Stomach smooth muscle (tissue), 2 donors: Measurements from ENCODE around the gene YBX2.

Experiments used
- H3K27ac ChIP-seq: one replicate; pipeline ENCODE4 v1.7.0; 2013; ENCODE audit warnings: mild to moderate bottlenecking, low read length, inconsistent platforms
- H3K27me3 ChIP-seq, 2 donors: one replicate each; pipeline ENCODE4 v1.7.0; 2013; ENCODE audit warnings: low read length in 2 of 2; ENCODE audit not compliant: insufficient read depth in 2 of 2, control insufficient read depth in 1 of 2
- H3K36me3 ChIP-seq, 2 donors: one replicate each; pipeline ENCODE4 v1.7.0; 2013; ENCODE audit warnings: low read length in 2 of 2; ENCODE audit not compliant: control insufficient read depth in 2 of 2, insufficient read depth in 2 of 2
- H3K4me1 ChIP-seq: one replicate; pipeline ENCODE4 v1.7.0; 2013; ENCODE audit warnings: low read length; ENCODE audit not compliant: control insufficient read depth, insufficient read depth
- H3K4me3 ChIP-seq, 2 donors: one replicate each; pipeline ENCODE4 v1.7.0; 2013; ENCODE audit warnings: low read length in 2 of 2
- H3K9ac ChIP-seq, 2 donors: one replicate each; pipeline ENCODE4 v1.7.0; 2013; ENCODE audit warnings: low read length in 2 of 2, mild to moderate bottlenecking in 1 of 2
- H3K9me3 ChIP-seq, 2 donors: one replicate each; pipeline ENCODE4 v1.7.0; 2013; ENCODE audit warnings: low read length in 2 of 2; ENCODE audit not compliant: control insufficient read depth in 2 of 2
- donor health status: healthy.
- donor health status: Pancreatic carcinoma.

YBX2 gene

GRCh38 chr17:7242717-7243452 lies 51.6 kb downstream of the YBX2 start:
- peak overlapping the region; percentile 91 to 99 for H3K9ac ChIP-seq
- H3K4me3 ChIP-seq: peak overlapping the region; percentile 92 to 96
- peaks cover 32% of the 10 kb centered on the region for H3K4me1 ChIP-seq
- H3K9me3 ChIP-seq: no peaks in the 10 kb centered on the region
- H3K27ac ChIP-seq: peak overlapping the region; percentile 95
- peaks cover 27 to 31% of the 10 kb centered on the region in 2 donors for H3K36me3 ChIP-seq
- no peaks in the 10 kb centered on the region for H3K27me3 ChIP-seq

DNA sequence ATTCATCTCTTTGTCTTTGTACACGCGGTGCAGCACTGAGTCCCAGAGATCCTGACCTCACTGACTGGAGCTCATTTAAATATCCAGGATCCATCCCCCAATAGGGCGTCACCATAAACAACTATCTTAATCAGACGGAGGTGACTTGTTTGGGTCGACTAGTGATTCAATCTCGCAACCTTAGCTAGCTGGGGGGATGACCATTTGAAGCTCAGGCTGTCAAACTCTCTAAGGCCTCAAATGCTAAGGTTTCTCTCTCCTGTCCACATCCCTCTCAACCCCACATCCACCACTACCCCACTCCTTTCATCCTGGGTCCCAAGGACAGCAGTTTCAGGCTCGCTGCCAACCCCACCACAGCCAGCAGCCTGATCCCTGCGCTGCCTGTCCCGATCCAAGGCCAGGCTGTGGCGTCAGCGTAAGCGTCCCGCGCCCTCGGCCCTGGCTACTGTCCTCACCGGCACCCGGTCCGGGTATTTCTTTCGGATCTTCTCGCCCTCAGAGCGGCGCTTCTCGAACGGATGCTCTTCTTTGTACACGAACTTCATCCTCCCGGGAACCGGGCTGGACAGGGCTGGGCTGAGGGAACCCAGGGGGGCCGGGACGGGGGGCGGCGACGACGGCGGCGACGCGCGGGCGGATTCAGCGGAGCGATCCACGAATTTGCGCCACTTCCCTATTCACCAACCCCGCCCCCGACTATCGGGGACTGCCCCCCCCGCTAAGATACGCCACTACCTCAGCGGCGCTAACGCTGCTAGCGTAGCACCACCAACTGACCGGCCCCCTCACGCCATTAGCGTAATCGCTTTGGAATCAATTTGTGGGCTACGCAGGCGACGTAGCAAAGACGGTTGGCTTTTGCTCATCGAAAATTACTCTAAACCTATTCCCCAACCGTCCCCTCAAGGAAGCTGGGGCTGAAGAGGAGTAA lies 52.4 kb downstream of the YBX2 start, which contains the start of gene GABARAP:
TSS of gene GABARAP (minus strand) at position 667 of the 934 bp plus-strand sequence. CDS start at position 548, 119 bp downstream.
- Histone ChIP-seq H3K4me1 (peaks cover 37% of the 10 kb centered on the region), H3K27me3 (no peaks in the 10 kb centered on the region), H3K36me3 (peaks cover 27 to 30% of the 10 kb centered on the region in 2 donors), H3K9ac (peak within 1 kb of the TSS; percentile 91 to 99), H3K9me3 (no peaks in the 10 kb centered on the region), H3K4me3 (peak within 1 kb of the TSS; percentile 92 to 96), H3K27ac (peak within 1 kb of the TSS; percentile 95)

GRCh38 chr17:7241090-7241733 lies 53.2 kb downstream of the YBX2 start:
- H3K9ac ChIP-seq: peak overlapping the region; percentile 91 to 99
- peak overlapping the region; percentile 92 to 96 for H3K4me3 ChIP-seq
- H3K27me3 ChIP-seq: no peaks in the 10 kb centered on the region
- H3K9me3 ChIP-seq: no peaks in the 10 kb centered on the region
- H3K36me3 ChIP-seq: peaks cover 21% of the 10 kb centered on the region in 2 donors
- H3K27ac ChIP-seq: peak overlapping the region; percentile 95
- H3K4me1 ChIP-seq: peaks cover 42% of the 10 kb centered on the region

DNA sequence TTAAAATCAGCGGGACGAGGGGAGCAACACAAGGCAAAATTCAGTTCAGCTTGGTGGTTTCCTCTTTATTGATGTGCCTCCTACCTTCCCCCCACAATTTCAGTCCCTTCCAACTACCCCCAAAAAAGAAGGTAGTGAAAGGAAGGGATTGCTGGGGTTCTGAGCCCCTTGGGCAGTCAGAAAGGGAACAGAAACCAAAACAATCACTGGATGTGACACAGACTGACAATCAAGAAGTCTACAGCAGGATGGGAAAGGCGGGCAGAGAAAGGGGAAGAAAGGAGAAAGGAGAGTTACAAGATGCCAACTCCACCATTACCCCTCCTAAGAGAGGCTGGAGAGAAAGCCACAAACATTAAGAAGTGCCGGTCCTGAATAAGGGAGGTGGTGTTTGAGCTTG lies 54.1 kb downstream of the YBX2 start:
- peak overlapping the region; percentile 92 to 96 for H3K4me3 ChIP-seq
- H3K9me3 ChIP-seq: no peaks in the 10 kb centered on the region
- H3K4me1 ChIP-seq: peaks cover 44% of the 10 kb centered on the region
- H3K9ac ChIP-seq: peak overlapping the region in 1 of 2 donors; percentile 6
- H3K27ac ChIP-seq: peak overlapping the region; percentile 25
- peaks cover 22 to 24% of the 10 kb centered on the region in 2 donors for H3K36me3 ChIP-seq
- no peaks in the 10 kb centered on the region for H3K27me3 ChIP-seq

GRCh38 chr17:7239091-7240027 lies 55.1 kb downstream of the YBX2 start, which contains the start of gene PHF23:
TSS of gene PHF23 (minus strand) at chr17:7239457. CDS start at chr17:7239279, 178 bp downstream.
- peaks cover 54% of the 10 kb centered on the region for H3K4me1 ChIP-seq
- peaks cover 21 to 24% of the 10 kb centered on the region in 2 donors for H3K36me3 ChIP-seq
- peak within 1 kb of the TSS; percentile 92 to 96 for H3K4me3 ChIP-seq
- H3K27ac ChIP-seq: peak within 1 kb of the TSS; percentile 88
- H3K9ac ChIP-seq: peak within 1 kb of the TSS; percentile 87 to 92
- no peaks in the 10 kb centered on the region for H3K9me3 ChIP-seq
- H3K27me3 ChIP-seq: no peaks in the 10 kb centered on the region

DNA sequence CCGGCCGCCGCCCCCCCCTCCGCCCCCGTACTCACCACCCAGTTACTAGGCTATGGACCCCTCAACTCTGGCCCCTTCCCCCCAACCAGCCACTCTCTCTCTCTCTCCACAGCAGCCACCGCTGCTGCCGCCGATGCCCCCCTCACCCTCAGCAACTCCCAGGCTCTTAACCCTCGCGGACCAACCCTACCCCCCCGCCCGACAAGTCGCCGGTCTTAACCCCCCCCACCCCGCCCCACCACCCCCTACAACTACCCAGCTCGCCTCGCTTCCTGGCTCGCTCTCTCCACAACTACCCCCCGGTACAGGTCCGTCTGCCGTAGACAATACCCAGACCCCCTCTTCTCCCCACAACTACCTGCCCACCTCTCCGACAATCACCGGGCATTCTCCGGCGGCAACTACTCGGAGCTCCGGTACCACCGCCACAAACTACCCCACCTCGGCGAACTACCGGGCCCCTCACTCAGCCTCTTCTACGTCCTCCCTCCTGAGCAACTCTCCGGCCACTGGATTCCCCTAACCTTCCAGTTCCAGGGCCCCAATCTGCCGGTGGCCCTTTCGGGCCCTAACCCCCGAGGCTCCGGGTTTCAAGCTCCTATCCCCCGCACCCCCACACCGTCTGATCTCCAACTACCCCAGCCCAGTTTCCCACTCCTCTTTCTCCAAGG lies 55.9 kb downstream of the YBX2 start:
- Histone ChIP-seq H3K4me3 (peak overlapping the region; percentile 92 to 96), H3K9me3 (no peaks in the 10 kb centered on the region), H3K27ac (peak overlapping the region; percentile 88), H3K9ac (peak overlapping the region; percentile 87 to 92), H3K36me3 (peaks cover 19 to 20% of the 10 kb centered on the region in 2 donors), H3K27me3 (no peaks in the 10 kb centered on the region), H3K4me1 (peaks cover 53% of the 10 kb centered on the region)
